BE2C (cell line): ENCODE data around the gene CHD5.

ENCODE experiments used
- DNase-seq: peaks from one replicate; pipeline ENCODE4 v3.0.0-alpha.2; 2020
- H3K27me3 ChIP-seq: fragments of 250-450 bp; sonication (Bioruptor Pico); 2 replicates; pipeline ENCODE4 v1.5.1; 2020; ENCODE audit warnings: mild to moderate bottlenecking
- H3K36me3 ChIP-seq: fragments of 250-450 bp; sonication (Bioruptor Pico); 2 replicates; pipeline ENCODE4 v1.5.1; 2020; ENCODE audit warnings: mild to moderate bottlenecking
- H3K4me1 ChIP-seq: fragments of 250-450 bp; sonication (Bioruptor Pico); 2 replicates; pipeline ENCODE4 v1.5.1; 2020
- H3K4me3 ChIP-seq: 2 replicates; pipeline ENCODE4 v1.5.1; 2011; ENCODE audit warnings: low read depth, low read length
- H3K9me3 ChIP-seq: fragments of 250-450 bp; sonication (Bioruptor Pico); 2 replicates; pipeline ENCODE4 v1.5.1; 2020
- TF ChIP-seq, protein P1 (sequence below): IDR thresholded peaks from 2 replicates; pipeline ENCODE4 v1.5.1; 2012; ENCODE audit warnings: mild to moderate bottlenecking, low read depth, low read length

The CHD5 gene

DNA sequence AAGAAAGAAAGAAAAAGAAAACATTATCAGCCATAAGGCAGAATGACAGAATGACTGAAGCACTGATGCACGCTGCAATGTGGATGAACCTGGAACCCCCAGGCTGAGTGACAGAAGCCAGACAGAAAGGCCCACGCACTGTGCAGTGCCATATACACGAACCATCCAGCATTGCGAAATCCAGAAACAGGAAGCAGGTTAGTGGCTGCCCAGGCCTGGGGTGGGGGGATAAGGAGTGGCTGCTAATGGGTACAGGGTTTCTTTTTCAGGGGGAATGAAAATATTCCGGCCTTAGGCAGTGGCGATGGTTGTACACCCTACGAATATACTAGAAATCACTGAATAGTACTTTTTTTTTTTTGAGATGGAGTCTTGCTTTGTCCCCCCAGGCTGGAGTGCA is 57.0 kb downstream of the CHD5 start:
- Histone ChIP-seq H3K36me3 (no peaks in the 10 kb centered on the region), H3K9me3 (no peaks in the 10 kb centered on the region), H3K27me3 (no peaks in the 10 kb centered on the region), H3K4me1 (no peaks in the 10 kb centered on the region), H3K4me3 (no peak overlapping the region)
- DNase-seq = no peak
- TF ChIP-seq, protein P1, sequence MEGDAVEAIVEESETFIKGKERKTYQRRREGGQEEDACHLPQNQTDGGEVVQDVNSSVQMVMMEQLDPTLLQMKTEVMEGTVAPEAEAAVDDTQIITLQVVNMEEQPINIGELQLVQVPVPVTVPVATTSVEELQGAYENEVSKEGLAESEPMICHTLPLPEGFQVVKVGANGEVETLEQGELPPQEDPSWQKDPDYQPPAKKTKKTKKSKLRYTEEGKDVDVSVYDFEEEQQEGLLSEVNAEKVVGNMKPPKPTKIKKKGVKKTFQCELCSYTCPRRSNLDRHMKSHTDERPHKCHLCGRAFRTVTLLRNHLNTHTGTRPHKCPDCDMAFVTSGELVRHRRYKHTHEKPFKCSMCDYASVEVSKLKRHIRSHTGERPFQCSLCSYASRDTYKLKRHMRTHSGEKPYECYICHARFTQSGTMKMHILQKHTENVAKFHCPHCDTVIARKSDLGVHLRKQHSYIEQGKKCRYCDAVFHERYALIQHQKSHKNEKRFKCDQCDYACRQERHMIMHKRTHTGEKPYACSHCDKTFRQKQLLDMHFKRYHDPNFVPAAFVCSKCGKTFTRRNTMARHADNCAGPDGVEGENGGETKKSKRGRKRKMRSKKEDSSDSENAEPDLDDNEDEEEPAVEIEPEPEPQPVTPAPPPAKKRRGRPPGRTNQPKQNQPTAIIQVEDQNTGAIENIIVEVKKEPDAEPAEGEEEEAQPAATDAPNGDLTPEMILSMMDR = no peak

DNA sequence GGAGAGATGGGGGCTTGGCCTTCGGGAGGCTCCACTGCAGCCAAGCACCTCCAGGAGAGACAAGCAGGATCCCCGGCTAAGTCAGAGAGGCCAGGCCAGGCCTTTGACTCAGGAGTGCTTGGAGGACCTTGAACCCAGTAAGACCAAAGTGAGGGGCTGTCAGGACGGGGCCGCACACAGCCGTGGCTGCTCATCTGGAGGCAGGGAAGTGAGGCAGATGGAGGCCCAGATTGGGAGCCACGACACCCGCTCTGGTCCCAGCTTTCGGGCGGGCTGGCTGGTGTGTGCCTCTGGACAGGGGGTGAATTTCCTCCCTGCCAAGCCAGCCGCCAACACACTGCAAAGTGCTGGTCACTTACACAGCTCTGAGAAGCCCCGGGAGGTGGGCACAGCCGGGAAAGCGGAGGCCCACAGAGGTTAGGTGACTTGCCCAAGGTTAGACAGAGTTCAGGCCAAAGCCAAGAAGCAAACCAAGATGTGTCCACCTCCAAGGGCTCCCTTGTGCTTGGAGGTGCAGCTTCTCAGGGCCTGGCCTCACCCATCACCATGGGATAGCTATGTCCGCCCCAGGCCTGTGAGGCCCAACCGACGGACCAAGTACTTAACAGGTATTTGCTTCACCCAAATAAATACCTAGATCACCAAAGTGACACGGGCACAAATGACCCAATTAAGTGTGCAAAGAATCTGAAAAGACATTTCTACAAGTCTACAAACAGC is 58.3 kb downstream of the CHD5 start:
- TF ChIP-seq, protein P1 = no peak
- H3K4me3 ChIP-seq = no peak overlapping the region
- no peak for DNase-seq
- H3K4me1 ChIP-seq = no peaks in the 10 kb centered on the region
- no peaks in the 10 kb centered on the region for H3K36me3 ChIP-seq
- no peaks in the 10 kb centered on the region for H3K9me3 ChIP-seq
- no peaks in the 10 kb centered on the region for H3K27me3 ChIP-seq

DNA sequence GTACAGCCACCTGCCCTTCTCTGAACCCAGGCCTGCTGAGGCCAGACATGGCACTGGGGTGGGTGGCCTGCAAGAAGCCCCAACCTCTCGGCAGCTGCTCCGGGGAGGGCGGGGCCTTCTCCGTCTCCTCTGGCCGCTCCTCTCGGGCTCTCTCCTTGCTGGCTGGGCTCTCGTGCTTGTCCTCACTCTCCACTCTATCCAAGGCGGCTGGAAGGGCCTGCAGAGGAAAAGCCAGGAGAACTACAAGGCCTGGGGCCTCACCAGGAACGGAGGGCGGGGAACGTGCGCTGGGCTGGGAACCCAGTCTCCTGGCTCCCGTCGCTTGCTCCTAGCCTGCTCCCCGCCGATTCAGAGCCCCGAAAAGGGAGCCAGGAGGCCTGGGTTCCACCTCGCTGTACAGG is 59.1 kb downstream of the CHD5 start:
- Histone ChIP-seq H3K36me3 (no peaks in the 10 kb centered on the region), H3K4me3 (no peak overlapping the region), H3K9me3 (no peaks in the 10 kb centered on the region), H3K27me3 (no peaks in the 10 kb centered on the region), H3K4me1 (no peaks in the 10 kb centered on the region)
- no peak for DNase-seq
- TF ChIP-seq, protein P1 = no peak

DNA sequence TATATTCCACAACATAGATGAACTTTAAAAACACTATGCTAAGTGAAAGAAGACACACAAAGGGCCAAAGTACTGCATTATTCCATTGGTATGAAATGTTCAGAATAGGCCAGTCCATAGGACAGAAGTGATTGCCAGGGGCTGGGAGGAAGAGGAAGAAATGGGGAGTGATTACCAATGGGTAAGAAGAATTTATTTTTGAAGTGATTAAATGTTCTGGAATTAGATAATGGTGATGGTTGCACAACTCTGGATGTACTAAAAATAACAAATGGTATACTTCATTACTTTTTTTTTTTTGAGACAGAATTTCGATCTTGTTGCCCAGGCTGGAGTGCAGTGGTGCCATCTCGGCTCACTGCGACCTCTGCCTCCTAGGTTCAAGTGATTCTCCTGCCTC is 61.7 kb downstream of the CHD5 start:
- TF ChIP-seq, protein P1 = no peak
- Histone ChIP-seq H3K27me3 (no peaks in the 10 kb centered on the region), H3K4me3 (no peak overlapping the region), H3K9me3 (no peaks in the 10 kb centered on the region), H3K36me3 (no peaks in the 10 kb centered on the region), H3K4me1 (no peaks in the 10 kb centered on the region)
- DNase-seq = no peak

DNA sequence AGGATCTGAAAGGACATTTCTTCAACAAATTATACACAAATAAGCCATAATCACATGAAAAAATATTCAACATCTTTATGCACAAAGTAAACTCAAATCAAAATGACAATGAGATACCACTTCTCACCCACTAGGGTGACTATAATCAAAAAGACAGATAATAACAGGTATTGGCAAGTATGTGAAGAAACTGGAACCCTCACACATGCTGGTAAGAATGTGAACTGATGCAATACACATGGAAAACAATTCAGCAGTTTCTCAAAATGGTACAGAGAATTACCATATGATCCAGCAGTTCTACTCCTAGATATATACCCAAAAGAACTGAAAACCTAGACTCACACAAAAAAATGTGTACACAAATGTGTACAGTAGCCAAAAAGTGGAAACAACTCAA is 62.5 kb downstream of the CHD5 start:
- no peaks in the 10 kb centered on the region for H3K4me1 ChIP-seq
- H3K36me3 ChIP-seq = no peaks in the 10 kb centered on the region
- TF ChIP-seq, protein P1 = no peak
- no peaks in the 10 kb centered on the region for H3K27me3 ChIP-seq
- no peaks in the 10 kb centered on the region for H3K9me3 ChIP-seq
- H3K4me3 ChIP-seq = no peak overlapping the region
- no peak for DNase-seq

DNA sequence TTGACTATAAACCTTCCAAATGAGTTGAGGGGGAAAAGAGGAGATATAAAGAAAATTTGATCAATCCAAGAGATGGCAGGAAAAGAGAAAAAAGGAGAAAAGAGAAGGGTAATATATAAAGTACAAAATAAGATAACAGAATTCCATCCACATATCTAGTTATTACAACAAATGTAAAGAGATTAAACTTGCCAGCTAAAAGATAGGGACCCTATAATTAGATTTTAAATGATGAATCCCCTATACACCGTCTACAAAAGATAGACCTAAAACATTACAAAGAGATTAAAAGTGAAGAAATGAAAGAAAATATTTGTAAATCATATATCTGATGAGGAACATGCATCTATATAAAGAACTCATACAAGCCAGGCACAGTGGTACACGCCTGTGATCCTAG is 63.1 kb downstream of the CHD5 start:
- no peaks in the 10 kb centered on the region for H3K9me3 ChIP-seq
- no peak for DNase-seq
- no peaks in the 10 kb centered on the region for H3K4me1 ChIP-seq
- H3K27me3 ChIP-seq = no peaks in the 10 kb centered on the region
- no peak overlapping the region for H3K4me3 ChIP-seq
- no peaks in the 10 kb centered on the region for H3K36me3 ChIP-seq
- TF ChIP-seq, protein P1 = no peak
